NCI-H1417 treated with DMSO at 0.1 percent for 48 hours (cell line): ENCODE results near the gene KLF16.

Source experiments
- DNase-seq: peaks from one replicate; lab custom pipeline; 2025; lab: John Stamatoyannopoulos, UW

Gene KLF16

DNA sequence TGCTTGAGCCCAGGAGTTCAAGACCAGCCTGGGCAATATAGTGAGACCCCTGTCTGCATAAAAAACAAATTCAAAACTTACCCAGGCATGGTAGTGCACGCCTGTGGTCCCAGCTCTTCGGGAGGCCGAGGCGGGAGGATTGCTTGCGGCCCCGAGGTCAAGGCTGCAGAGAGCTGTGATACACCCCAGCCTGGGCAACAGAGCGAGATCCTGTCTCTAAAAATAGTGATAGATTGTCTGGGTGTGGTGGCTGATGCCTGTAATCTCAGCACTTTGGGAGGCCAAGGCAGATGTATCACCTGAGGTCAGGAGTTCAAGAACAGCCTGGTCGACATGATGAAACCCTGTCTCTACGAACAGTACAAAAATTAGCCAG lies 4.0 kb upstream of the KLF16 start:
- no peak for DNase-seq

DNA sequence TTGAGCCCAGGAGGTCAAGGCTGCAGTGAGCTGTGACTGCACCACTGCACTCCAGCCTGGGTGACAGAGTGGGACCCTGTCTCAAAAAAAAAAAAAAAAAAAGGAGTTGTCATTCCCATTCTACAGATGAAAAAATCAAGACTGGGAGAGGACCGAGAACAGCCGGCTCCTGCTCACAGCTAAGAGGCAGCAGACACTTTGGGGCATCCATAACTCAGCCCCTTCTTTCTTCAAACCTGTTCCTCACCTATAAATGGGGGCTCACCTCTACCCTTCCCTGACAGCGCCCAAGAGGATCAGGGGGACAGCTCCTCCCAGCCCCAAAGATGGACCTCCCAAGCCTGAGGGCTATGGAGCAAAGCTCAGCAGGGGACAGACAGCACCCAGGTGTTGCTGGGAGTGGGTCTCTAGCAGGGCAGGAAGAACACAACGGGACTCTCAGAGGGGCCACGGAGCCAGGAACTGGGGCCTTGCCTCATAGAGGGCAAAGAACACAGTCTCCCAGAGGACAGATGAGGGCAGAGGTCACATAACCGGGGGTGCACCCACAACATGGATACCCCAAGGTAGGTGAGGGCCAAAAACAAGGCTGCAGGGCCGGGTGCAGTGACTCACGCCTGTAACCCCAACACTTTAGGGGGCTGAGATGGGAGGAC lies 3.4 kb upstream of the KLF16 start:
- DNase-seq = no peak

DNA sequence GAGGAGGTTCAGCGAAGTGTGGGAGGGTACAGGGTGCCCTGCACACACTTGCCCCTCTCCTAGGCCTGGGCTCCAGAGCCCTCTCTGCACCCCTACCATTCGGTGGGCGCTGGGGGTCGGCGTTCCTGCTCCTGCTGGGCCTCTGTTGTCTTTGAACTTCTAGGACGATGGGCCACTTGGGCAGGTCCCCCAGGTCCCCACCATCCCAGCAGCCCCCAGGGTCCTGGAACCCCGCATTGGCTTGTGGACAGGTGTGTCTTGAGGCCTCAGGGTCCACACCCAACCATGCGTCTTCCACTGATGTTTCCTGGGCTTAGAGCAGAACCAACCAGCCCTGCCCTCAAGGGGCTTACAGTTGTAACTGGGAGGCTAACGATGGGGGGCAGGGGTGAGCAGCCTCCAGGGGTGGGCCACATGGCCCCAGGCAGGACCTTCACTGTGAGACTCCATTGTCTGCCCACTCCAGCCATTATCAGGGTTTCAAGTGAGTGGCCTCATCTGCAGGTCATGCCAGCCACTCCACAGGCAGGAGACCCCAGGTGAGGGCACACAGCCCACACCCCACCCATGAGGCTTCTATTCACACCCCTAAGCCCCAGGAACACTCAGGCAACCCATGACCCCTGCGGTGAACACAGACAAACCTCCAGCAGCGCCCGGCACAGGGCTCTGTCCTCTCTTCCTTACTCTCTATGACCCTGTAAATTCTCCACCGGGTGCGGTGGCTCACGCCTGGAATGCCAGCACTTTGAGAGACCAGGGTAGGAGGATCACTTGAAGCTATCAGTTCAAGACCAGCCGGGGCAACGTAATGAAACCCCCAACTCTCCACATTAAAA lies 2.0 kb upstream of the KLF16 start:
- DNase-seq = no peak

DNA sequence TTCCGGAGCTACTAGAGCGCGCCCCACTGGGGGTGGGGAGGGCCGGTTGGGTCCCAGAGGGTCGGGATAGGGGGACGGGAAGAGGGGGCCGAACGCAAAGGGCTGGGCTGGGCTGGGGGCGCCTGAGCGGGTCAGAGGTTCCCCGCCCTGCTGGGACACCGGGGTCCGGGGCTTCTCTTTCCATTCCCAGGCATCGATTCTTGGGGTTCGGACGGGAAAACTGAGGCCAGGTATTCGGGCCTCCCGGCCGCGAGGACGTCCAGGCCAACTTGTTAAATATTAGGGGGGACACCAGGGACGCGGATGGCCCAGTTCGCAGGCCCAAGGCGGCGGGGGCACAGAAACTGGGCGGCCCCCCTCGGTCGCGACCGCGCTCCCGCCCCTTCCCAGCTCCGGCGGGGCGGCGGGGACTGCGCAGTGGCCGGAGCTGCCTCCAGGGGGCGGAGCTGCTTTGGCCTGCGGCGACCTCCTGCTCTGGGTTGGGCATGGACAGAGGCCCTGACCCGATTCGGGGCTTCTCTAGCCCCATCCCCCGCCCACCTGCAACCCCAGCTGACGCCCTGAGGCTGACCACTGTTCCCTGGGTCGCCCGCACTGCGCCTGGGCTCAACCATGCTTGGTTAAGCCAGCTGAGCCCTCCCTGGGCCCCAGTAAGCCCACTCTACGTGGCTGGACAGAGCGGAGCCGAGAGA lies 1.2 kb upstream of the KLF16 start:
- no peak for DNase-seq

DNA sequence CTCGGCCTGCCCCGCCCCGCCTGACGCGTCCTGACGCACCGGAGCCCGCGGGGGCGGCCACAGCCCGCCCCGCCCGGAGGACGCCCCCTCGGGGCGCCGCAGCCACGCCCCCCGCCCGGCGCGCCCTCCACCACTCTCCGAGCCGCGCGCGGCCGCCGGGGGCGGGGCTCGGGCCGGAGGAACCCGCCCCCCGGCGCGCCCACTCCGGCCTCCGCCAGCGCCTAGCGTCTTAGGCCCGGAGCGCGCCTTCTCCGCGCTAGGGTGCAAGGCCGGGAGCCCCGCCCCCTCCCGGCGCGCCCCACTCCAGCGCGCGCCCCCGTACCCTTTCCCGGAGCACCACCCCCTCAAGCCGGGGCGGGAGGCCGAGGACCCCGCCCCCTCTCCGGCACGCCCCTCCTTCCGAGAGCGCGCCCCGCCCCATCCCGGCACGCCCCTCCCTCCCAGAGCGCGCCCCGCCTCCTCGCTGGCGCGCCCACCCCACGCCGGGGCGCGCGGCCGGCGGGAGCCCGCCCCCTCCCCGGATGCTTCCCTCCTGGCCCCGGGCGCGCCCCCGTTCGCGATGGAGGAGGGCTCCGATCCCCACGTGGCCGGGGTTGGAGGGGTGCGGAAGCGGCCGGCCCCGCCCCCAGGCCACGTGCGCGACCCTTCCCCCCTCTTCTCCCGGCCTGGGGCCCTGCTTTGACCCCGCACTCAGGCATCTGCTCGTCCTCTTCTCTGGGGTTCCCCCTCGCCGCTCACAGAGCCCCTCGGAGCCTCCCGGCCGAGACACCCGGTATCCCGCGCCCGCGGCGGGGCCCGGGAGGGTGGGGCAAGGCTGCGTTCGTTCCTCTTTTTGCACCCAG lies 480 bp upstream of the KLF16 start:
- DNase-seq = no peak

DNA sequence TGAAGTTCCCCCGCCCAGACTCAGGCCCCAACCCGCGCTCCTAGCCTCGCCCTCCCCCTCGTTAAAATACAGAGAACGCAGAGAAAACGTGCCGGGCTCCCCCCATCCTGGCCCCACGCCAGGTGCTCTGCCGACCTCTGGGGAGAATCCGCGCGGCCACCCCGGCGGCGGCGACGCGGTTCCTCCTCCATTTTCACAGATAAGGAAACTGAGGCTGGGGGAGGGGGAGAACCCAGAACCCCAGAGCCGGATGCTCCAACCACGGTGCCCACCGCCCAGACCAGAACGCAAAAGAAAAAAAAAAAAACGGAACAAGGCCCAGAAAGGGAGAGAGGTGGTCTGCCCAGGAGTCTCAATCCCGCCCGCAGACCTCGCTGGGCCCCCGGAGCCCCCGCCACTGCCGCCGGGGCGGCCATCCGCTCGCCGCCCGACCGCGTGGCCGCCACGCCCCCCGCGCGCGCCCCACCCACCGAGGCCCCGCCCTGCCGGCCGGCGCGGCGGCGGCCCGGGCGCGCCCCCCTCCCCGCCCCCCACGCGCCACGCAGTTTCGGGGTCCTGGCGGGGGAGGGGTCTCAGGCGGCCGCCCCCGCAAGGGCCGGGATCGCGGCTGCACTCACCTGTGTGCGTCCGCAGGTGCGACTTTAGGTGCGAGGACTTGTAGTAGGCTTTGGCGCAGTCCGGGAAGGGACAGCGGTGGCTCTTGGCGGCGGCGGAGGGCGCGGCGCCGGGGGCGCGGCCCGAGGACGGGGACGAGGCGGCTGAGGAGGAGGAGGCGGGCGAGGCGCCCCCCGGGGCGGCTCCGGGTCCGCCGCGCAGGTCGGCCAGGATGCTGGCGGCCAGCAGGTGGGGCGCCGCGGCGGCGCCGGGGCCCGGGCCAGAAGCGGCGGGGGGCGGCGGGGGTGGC lies 703 bp downstream of the KLF16 start:
- DNase-seq = no peak

DNA sequence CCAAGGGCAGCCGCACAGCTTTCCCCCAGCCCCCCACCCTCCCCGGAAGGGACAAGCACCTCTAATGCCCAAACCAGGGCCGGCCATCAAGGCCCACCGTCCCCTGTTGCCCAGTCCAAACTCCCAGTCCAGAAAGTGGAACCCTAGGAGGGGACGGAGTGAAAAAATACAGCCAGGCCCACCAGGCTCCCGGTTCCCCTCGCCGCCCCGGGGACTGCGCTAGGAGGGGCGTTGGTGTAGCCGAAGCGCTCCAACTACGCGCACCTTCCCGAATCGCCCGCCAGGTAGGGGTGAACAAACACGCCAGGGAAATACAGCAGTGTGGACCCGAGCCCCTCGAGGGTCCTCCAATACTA lies 1.3 kb downstream of the KLF16 start:
- DNase-seq = no peak

DNA sequence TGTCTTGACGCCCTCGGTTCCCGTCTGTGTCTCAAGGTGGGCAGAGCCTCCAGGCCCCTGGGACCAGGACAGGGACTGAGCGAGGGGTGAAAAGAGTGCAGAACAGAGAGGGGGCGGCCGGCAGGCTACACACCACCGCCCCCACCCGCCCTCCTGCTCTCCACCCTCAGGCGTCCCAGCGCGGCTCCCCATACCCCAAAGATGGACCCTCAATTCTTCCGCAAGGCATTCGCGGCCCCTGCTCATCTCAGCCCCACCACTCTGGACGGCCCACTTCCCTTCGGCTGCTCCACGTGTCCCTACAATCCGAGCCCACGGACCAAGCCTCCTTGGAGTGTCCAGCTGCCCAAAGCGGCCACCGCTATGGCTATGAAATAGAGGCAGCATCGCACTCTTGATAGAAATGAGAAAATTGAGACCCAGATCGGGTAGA lies 1.8 kb downstream of the KLF16 start:
- no peak for DNase-seq

DNA sequence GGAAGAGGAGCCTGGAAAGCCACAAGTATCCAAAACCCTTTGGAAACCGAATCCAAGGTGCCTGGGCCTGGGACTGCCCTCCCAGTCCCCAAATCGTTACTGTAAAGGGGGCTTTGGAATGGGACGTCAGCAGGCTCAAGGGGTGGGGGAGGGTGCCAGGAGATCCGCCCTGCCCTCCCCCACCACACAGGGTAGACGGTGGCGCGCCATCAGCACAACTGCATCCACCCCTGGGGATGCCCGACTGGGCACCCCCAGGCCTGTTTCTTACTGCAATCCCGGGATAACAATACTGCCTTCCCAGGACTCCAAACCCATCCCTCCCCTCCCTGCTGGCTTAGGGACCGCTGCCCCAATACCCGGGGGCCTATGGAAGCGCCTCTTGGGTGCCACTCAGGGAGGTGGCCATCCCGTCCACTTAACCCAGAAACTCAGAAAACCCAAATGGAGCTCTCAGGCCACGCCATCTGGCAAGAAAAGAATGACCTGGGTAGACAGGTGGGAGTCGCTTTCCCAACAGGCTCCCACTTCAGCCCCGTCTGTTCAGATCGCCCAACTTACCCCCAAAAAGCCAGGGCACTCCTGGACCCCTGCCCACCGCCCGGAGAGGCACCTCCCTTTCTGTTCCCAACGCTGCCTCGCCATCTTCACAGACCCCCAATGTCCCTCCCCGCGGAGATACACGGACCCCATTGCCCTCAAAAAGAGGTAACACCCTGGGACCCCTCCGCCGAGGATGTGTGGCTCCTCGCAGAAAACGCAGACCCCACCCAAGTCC lies 2.4 kb downstream of the KLF16 start:
- no peak for DNase-seq

DNA sequence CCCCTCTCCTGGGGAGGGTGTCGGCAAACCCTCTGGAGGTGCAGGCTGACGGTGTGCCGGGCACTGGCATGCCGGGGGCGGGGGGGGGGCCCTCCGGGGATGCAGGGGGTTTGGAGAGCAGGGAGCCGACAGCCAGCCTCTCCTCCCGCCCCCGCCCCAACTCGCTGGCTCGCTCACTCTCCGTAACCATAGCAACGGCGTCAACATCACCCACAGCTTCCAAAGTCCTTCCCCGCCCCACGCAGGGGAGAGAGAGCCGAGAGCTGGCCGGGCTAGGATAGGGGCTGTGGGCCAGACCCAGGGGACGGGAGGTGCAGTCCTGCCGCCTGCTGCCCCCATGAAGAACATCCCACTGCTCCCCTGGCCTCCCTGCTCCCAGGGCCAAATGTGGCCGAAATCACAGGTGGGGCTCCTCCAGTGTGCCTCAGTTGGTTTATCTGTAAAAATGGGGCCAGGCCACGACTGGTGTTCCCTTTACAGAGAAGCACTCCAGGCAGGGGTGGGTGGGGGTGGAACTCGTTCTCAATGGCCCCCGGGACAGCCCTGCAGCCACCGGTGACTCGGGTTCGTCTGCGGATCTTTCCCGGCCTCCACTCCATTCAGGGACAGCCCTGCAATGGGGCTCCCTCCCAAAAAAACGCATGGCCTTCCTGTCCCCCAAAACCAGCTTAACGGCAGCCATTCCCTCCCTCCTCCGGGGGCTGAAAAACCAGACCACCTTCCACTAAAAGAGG lies 3.2 kb downstream of the KLF16 start:
- no peak for DNase-seq

DNA sequence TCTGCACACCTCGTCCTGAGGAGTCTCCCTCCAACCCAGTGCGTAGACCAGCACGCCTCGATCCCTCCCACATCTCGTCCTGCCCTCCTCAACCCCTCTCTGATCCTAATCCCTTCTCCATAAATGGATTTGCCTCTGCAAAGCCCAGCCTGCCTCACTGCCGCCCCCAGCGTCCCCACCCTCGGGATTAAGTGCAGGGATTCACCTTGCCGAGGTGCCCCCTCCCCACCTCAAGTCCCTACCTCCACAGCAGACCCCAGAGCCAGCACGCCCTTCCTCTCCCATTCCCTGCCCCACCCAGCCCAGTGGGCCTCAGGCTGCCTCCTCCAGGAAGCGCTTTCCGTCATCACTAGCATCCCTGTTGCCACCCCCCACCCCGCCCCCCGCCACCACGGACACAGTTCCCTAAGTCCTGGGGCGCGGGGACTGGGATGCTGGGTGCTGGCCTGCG lies 4.0 kb downstream of the KLF16 start:
- DNase-seq = no peak

DNA sequence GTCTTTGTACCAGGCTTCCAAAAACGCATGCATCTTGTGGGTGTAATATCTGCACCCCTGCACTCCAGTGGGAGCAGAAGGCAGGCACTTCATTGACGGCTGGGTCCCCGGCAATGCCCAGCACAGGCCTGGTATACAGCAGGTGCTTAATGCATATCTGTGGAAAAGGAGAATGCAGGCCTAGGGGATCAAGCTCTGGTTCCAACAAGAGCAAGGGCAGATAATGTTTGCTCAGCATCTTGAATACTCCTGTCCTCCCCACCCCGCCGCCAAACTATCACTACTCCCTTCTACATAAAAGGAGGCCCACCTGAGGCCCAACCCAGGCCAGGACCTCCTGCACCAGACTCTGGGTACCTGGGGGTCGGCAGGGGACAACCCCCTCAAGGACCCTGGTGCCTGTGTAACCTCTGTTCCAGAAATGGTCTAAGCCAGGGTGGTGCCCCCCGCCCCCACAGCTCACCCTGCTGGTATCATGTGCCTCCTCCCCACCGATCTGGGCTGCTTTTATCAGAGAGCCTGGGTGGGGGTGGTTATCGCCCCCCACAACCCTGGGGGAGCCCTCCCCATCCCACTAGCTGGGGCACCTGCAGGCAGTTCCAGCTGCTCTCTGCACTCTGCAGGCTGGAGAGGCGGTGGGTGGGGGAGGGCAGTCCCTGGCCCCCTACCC lies 4.8 kb downstream of the KLF16 start:
- no peak for DNase-seq

DNA sequence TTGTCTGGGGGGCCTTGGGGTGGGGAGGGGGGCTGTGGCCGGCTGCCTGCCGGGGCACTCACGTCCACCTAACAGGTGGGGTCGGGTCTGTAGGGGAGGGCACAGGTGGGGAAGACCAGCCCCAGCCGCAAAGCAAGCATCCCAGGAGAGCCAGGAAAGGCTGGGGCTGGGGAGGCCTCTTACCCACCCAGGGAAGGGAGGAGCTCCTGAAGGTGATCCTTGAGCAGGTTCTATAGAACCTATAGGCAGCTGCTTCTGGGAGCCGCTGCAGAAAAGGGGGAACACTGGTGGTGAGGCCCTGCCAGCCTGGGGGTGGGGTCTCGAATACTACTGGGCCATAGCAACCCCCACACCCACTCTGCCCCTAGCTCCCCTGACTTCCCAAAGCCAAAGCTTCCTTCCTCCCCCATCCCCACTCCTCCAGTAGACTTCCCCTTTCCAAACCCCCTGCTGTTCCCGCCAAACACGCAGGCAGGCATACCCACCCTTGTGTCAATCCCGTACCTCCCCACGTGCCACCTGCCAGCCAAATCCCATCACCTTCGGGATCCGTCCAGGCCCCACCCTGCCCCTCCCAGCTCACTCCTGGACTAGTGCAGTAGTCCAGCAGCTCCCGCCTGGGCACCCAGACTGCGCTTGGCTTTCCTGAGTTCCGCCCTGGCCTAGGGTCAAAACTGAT lies 5.6 kb downstream of the KLF16 start:
- DNase-seq = no peak

DNA sequence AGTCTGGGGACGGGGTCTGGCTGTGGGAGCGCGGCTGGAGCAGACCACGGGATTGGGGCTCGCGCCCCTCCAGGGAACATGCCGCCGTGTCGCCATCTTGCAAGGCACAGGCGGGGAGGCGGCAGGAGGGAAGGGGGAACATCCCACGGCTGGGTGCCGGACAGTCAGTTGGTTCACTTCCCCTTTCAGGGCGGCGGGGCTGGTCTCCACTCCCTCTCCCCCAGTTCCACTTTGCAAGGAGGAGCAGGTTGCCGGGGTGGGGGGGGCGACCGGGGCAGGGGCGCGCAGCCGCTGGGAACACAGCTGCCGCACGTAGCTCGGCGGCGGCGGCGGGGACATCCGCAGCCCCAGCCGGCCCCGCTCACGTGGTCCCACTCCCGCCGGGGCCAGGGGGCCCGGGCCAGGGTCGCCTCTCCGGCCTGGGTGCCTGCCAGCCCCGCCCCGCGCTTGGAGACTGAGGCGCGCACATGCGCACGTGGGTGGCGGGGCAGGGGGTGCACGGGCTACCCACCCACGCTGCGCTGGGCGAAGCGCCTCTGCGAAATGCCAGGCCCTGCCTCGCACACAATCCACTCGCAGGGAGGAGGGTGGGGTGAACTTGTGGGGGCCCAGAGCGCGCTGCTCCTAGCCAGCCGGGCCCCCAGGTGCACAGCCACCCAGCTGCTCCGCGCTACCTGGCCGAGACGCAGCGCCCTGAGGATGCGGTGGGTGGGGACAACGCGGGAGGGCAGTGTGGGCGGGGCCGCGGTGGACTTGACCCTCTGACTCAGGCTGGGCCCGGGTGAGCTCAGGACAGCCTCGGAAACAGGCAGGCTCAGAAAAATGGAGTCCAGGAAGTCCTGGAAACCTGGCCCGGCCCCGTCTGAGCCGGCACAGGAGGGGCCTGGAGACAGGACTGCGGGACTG lies 6.4 kb downstream of the KLF16 start:
- DNase-seq = no peak

DNA sequence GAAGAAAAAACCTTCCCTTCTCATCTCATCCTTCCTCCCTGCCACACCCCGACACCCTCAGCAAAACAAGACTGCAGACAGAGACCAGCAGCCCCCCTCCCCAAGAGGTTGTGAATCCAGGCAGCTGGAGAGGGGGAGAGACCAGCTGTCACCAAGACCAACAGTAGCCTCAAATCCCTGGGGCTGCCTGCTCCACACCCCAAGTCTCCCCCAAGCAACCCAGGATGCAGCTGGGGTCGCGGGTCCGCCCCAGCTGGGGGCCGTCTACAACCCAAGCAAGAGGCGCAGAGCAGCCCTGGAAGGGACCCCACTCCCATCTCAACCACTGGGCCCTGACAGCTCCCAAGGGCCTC lies 7.1 kb downstream of the KLF16 start:
- DNase-seq = no peak

DNA sequence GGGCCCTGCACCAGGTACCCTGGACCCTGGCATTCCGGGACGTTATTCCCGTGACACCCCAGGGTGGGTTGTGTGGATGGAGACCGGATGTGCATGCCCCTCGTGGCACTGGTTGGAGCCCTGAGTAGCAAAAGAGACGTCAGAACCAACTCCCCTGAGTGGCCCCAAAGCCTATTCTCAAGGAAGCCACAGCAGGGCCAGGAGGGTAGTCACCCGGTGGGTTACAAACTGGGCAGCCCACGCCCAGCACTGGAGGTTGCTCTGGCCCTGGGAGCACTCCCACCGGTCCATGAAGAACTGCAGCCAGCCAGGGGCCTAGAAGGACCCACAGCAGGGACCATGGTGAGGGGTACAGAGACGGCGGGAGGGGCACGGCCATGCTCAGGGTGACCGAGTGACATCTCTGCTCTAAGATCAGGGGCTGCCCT lies 7.5 kb downstream of the KLF16 start:
- no peak for DNase-seq

DNA sequence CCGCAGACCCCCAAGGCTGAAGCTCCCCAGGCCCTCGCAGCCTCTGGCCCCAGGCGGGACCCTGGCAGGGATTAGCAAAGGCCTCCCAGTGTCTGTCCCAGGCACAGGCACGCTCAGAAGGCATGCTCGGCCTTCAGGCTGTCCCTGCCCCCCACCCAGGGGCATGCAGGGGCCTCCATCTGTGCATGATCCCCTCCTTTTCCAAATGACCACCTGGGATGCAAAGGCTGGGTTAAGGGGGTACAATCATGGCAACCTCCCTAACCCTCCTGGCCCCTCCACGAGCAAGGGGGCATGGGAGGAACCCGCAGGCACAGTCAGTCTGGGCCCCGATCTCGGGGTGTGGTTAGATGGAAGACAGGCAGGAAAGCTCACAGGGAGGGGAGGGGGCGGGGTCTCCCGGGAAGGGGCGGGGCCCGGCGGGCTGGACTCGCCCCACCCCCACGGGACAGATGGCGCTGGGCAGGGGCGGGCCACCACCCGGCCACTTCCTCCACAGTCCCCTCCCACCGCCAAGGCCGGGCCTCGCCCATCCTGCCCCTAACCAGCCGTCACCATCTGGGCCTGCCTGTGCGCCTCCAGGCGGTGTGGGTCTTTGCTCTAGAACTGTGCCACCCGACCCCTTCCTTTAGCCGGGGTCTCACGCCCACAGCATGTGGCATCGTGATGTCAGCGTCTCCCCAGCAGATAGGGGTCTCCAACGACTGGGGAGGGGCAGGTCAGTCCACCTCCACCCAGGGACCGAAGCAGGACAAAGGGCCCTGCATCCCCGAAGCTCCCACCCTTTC lies 8.1 kb downstream of the KLF16 start:
- no peak for DNase-seq
